Urinary bladder (tissue), 4 donors: Measurements from ENCODE around the gene CHCT1. TPM values are rescaled to one million over a fixed set of nuclear protein-coding genes. Genes with fewer than 3 reads are reported as not detected.
"Not testable (repeated sequence)": the region's sequence is repeated elsewhere in the genome, so short reads cannot be mapped to it uniquely, and the experiment has no call there.

Experiments used
- DNase-seq: peaks from one replicate; pipeline ENCODE4 v3.0.0-alpha.2; 2015; ENCODE audit errors: extremely low spot score
- H3K27ac ChIP-seq: one replicate; pipeline ENCODE4 v1.5.1; 2013; ENCODE audit warnings: low read depth, mild to moderate bottlenecking, moderate library complexity
- H3K36me3 ChIP-seq: one replicate; pipeline ENCODE4 v1.6.1; 2013; ENCODE audit warnings: mild to moderate bottlenecking, moderate library complexity; ENCODE audit not compliant: insufficient read depth
- H3K4me1 ChIP-seq: one replicate; pipeline ENCODE4 v1.6.1; 2013; ENCODE audit warnings: mild to moderate bottlenecking, moderate library complexity; ENCODE audit not compliant: insufficient read depth
- H3K4me3 ChIP-seq: one replicate; pipeline ENCODE4 v1.5.1; 2013; ENCODE audit warnings: low read depth, low read length
- WGBS: extraction: QIAGEN DNeasy Blood & Tissue Kit; methylation state at CpG from one replicate; pipeline ENCODE4 v1.1.7; 2013; 5-methylcytosine and 5-hydroxymethylcytosine counted together
- polyA plus RNA-seq: library from polyadenylated mRNA; stranded (reverse); fragments of 200-250 nt; gene quantifications from one replicate; pipeline ENCODE4 v1.2.3, GENCODE V29; 2013
- total RNA-seq: library from RNA; depleted of rRNA; stranded (reverse); fragments of >200 nt; gene quantifications from one replicate; pipeline ENCODE4 v1.2.3, GENCODE V29; 2014
- donor health status: healthy with polysubstance abuse.
- donor health status: healthy.

Gene CHCT1
- total and polyA plus RNA-seq, 2 donors: 0.09 TPM; not detected in 1

DNA sequence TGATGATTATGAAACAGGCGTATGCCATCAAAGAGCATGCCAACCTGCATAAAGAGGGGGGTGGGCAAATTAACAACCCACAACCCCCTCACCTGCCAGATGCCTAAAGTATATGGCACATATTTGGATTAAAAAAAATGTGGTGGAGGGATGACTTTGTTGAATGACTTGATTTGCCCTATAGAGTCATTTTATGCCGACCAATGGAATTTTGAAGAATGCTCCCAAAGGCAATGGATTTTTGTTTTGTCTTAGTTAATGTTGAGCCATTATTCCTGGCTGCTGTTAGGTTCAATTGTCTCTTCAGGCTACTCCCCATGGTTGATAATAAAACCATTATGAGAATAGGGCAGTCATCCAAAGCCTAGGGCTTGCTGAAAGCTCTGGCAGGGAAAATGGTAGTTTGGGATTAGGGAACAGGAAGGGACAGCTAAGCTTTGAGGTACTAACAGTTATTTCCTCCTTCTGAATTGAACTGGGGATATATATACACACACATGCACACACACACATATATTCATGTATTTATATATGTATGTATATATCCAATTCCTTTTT is 5.8 kb upstream of the CHCT1 start:
- H3K36me3 ChIP-seq: no peaks in the 10 kb centered on the region
- DNase-seq: no peak
- no peaks in the 10 kb centered on the region for H3K4me1 ChIP-seq
- WGBS: 90% methylated on average over 2 of the region's 2 CpGs
- no peak overlapping the region for H3K4me3 ChIP-seq
- H3K27ac ChIP-seq: no peak overlapping the region

DNA sequence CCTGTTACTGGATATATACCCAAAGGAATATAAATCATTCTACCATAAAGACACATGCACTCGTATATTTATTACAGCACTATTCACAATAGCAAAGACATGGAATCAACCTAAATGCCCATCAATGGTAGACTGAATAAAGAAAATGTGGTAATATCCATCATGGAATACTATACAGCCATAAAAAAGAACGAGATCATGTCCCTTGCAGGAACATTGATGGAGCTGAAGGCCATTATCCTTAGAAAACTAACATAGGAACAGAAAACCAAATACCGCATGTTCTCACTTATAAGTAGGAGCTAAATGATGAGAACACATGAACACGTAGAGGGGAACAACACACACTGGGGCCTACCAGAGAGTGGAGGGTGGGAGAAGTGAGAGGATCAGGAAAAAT is 3.3 kb upstream of the CHCT1 start:
- not testable (repeated sequence) for H3K27ac ChIP-seq, H3K4me3 ChIP-seq, H3K36me3 ChIP-seq, DNase-seq, H3K4me1 ChIP-seq
- WGBS: 92% methylated on average over 4 of the region's 4 CpGs

DNA sequence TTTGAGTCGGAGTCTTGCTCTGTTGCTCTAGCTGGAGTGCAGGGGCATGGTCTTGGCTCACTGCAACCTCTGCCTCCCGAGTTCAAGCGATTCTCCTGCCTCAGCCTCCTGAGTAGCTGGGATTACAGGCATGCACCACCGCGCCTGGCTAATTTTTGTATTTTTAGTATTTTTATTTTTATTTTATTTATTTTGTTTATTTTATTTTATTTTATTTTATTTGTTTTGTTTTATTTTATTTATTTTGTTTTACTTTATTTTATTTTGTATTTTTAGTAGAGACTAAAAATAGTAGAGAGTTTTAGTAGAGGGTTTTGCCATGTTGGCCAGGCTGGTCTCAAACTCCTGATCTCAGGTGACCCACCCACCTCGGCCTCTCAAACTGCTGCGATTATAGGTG is 2.4 kb upstream of the CHCT1 start:
- not testable (repeated sequence) for H3K4me1 ChIP-seq, H3K4me3 ChIP-seq, DNase-seq, H3K27ac ChIP-seq, H3K36me3 ChIP-seq
- 97% methylated on average over 7 of the region's 7 CpGs for WGBS

DNA sequence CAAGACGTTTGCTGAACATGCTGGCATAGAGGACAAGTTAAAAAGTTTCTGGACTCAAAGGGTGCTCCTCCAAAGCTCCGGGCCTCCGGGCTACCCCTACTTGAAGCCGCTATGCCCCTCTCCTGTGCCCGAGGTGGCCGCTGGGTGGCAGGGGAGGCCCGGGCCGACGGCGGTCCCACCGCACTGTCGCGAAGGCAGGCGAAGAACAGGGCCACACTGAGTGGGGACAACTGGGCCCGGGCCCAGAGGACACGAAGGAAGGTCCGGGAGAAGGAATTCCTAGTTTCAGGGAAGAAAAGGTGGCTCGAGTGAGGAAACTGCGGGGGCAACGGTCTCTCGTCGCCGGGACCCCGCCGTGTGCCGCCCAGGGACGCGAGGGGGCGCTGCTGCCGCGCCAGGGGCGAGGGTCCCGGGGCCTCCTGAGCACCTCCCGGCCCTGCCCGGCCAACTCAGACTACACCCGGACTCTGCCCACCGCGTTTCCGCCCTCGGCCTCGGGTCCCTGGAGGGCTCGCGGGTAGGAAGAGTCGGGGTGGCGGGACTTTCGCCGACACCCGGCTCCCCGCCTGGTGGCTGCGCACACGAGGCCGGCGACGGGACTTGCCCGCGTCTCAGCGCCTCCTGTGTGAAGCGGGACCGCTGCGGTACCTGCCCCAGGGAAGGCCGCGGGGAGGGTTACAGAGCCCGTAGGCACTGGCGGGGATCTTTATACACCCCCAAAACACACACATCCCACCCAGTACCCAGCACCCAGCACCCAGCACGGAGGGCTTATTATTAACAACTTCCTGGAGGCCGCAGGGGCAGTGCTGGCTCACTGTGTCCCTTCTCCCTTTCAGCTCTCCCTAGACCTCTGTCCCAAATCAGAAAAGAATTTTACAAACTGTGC is 772 bp upstream of the CHCT1 start:
- Histone ChIP-seq H3K4me3 (peak overlapping the region; percentile 42), H3K27ac (no peak overlapping the region), H3K4me1 (no peaks in the 10 kb centered on the region), H3K36me3 (no peaks in the 10 kb centered on the region)
- 2% methylated on average over 66 of the region's 66 CpGs for WGBS
- DNase-seq: no peak

DNA sequence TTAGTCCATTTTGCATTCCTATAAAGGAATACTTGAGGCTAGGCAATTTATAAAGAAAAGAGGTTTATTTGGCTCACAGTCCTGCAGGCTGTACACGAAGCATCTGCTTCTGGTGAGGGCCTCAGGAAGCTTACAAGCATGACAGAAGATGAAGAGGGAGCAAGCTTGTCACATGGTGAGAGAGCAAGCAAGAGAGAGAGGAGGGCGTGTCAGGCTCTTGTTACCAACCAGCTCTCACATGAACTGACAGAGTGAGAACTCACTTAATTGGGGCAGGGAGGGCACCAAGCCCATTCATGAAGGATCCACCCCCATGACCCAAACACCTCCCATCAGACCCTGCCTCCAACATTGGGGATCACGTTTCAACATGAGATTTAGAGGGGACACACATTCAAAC is 1.6 kb downstream of the CHCT1 start:
- 83% methylated on average over 3 of the region's 3 CpGs for WGBS

DNA sequence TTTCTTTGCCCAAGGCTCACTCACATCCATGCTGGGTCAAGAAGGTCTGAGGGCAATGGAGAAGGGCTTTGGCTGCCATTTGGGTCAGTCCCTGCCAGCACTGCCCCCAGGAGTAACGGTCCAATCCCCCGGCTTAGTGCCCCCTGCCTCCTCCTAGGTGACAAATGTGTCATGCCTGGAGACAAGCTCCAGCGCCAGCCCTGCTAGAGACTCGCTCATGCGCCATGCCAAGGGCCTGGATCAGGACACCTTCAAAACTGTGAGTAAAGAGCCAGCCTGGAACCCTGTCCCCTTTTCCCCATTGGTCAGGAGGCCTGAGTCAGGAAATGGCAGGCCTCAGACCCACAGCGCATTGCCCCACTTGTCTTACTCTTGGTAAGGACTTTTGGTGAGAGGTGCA is 3.3 kb downstream of the CHCT1 start:
- DNase-seq: no peak
- H3K27ac ChIP-seq: no peak overlapping the region
- H3K36me3 ChIP-seq: no peaks in the 10 kb centered on the region
- WGBS: 86% methylated on average over 6 of the region's 6 CpGs
- no peaks in the 10 kb centered on the region for H3K4me1 ChIP-seq
- H3K4me3 ChIP-seq: no peak overlapping the region

More for the DNA sequence above, 1.6 kb downstream of the CHCT1 start:
- Histone ChIP-seq H3K4me3 (no peak overlapping the region), H3K27ac (no peak overlapping the region), H3K4me1 (no peaks in the 10 kb centered on the region), H3K36me3 (no peaks in the 10 kb centered on the region)
- no peak for DNase-seq

DNA sequence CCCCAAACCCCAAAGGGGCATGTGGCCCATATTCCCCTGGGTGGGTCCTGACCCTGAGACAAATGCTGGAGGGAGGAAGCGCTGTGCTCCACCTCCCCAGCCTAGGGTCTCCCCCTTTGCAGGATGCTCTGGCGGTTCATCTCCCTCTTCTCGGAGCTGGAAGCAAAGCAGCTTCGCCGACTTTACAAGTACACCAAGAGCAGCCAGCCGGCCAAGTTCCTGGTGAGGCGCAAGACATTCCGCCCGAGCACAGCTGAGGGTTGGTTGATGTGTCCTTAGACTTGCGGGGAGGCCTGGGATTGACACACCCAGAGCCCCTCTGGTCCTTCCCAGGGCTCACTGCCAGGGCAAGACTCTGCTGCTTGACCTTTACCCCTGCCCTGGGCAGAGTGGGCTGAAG is 4.3 kb downstream of the CHCT1 start:
- Histone ChIP-seq H3K27ac (no peak overlapping the region), H3K4me1 (no peaks in the 10 kb centered on the region), H3K36me3 (no peaks in the 10 kb centered on the region), H3K4me3 (no peak overlapping the region)
- 80% methylated on average over 10 of the region's 10 CpGs for WGBS
- no peak for DNase-seq

DNA sequence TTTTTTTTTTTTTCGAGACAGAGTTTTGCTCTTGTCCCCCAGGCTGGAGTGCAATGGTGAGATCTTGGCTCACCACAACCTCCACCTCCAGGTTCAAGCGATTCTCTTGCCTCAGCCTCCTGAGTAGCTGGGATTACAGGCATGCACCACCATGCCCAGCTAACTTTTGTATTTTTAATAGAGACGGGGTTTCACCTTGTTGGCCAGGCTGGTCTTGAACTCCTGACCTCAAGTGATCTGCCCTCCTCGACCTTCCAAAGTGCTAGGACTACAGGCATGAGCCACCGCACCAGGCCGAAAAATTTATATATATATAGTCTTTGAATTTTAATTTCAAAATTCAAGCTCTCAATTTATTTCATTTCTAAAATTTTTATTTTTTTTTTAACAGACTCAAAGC is 6.2 kb downstream of the CHCT1 start:
- 76% methylated on average over 6 of the region's 6 CpGs for WGBS
- not testable (repeated sequence) for H3K27ac ChIP-seq, DNase-seq, H3K4me1 ChIP-seq, H3K36me3 ChIP-seq, H3K4me3 ChIP-seq

DNA sequence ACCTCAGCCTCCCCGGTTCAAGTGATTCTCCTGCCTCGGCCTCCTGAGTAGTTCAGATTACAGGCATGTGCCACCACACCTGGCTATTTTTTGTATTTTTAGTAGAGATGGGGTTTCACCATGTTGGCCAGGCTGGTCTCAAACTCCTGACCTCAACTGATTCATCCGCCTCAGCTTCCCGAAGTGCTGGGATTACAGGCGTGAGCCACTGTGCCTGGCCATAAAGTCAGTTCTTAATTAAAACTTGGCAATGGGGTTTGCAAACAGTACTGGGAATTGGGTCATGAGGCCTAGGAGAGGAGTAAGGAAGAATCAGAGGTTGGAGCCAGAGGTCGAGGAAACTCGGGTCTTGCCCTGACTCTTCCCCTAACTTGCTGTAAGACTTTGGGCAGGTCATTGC is 8.3 kb downstream of the CHCT1 start:
- H3K4me1 ChIP-seq, H3K36me3 ChIP-seq, H3K27ac ChIP-seq, DNase-seq, H3K4me3 ChIP-seq: not testable (repeated sequence)
- 86% methylated on average over 7 of the region's 7 CpGs for WGBS

DNA sequence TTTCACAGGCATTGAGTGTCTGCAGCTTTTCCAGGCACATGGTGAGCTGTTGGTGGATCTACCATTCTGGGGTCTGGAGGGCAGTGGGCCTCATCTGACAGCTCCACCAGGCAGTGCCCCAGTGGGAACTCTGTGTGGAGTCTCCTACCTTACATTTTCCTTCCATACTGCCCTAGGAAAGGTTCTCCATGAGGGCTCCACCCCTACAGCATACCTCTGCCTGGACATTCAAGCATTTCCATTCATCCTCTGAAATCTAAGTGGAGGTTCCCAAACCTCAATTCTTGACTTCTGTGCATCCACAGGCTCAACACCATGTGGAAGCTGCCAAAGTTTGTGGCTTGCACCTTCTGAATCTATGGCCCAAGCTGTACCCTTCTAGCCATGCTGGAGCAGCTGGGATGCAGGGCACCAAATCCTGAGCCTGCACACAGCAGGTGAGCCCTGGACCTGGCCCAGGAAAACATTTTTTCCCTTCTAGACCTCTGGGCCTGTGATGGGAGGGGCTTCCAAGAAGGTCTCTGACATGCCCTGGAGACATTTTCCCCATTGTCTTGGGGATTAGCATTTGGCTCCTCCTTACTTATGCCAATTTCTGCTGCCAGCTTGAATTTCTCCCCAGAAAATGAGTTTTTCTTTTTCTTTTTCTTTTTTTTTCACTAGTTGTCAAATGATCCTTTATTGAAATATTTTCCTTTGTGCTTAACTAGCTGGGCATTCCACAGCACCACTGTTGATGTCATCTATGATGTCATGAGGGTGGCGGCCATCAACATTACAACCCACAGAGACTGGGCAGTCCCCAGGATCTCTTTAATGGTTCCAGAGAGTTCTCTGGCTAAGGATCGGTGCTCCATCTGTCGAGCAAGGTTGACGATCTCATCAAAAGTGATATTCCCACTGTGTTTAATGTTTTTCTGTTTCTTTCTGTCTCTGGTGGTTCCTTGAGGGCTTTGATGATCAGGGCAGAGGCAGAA is 11.0 kb downstream of the CHCT1 start:
- H3K4me3 ChIP-seq, H3K36me3 ChIP-seq, H3K27ac ChIP-seq, H3K4me1 ChIP-seq, DNase-seq: not testable (repeated sequence)
- WGBS: 92% methylated on average over 4 of the region's 4 CpGs

DNA sequence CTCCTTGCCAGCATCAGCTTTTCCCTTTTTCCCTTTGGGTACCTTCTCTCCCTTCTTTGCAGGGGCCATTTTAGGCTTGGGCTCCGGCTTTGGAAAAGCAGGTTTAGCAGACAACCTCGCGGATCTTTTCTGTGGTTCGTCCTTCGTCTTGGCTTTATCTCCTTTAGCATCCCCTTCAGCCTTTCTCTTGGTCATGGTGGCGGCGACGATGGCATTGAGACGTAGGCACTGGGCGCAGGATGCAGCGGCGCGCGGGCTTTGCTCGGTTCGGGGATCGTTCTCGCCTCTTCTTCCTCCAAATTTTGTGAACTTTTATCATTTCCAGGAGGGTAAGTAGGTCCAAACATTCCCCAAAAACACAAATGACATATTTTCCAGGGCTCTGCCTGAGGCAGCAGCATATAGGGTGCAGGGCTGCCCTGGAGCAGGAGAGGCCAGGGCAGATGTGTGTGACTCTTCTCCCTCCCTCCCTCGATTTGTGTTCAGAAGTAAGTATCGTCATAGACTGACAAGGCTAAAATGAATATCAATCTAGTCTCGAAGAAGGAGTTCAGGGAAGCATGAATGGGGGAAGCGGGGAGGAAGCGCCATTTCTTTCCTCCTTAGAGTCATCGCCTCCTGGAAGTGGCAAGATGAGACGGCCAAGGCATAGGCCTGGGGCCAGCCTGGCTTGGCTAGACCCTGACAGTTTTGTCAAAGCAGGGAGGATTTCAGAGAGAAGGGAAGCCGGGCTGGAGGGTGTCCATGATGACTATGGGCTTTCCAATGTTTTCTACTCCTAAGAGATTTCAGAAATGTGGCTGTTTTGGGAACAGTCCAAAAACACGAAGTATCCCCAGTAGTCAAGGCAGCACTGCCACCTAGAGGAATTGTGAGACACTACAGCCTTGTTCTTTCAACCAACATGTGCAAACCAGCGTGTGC is 13.2 kb downstream of the CHCT1 start:
- DNase-seq: peak; percentile 82
- H3K27ac ChIP-seq: no peak overlapping the region
- H3K4me3 ChIP-seq: no peak overlapping the region
- 72% methylated on average over 28 of the region's 28 CpGs for WGBS
- no peaks in the 10 kb centered on the region for H3K36me3 ChIP-seq
- no peaks in the 10 kb centered on the region for H3K4me1 ChIP-seq

DNA sequence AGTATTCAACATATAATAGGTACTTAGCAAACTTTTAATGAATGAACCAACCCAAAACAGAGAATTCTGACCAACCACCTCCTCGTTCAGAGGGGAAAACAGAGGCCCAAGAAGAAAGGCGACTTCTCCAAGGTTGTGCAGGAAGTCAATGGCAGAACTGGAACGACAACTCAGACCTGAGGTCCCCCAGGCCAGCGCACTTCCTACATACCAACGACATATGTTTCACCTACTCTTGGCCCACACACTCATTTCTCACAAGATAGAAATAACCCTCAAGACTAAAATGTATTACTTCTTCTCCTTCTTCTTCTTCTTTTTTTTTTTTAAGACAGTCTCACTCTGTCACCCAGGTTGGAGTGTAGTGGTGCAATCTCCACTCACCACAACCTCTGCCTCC is 14.4 kb downstream of the CHCT1 start:
- no peaks in the 10 kb centered on the region for H3K36me3 ChIP-seq

DNA sequence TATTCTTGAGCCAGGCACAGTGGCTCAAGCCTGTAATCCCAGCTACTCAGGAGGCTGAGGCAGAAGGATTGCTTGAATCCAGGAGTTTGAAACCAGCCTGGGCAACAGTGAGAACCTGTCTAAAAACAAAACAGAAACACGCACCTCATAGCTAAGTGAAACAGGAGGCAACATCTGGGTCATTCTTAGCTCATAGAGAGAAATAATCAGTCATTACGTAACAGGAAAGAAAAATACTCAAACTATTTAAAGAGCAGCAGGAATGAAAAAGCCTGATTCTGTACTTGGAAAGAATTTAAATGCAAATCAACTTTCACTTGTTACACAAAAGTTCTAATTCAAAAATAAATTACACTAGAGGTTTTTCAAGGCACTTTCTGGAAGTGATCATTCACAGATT is 17.2 kb downstream of the CHCT1 start:
- Histone ChIP-seq H3K27ac (no peak overlapping the region), H3K4me1 (no peaks in the 10 kb centered on the region), H3K36me3 (no peaks in the 10 kb centered on the region), H3K4me3 (no peak overlapping the region)
- WGBS: 24% methylated on average over 2 of the region's 2 CpGs
- DNase-seq: no peak

More for the DNA sequence above, 14.4 kb downstream of the CHCT1 start:
- no peak overlapping the region for H3K4me3 ChIP-seq
- H3K27ac ChIP-seq: no peak overlapping the region
- no peak for DNase-seq
- 67% methylated on average over 5 of the region's 5 CpGs for WGBS
- H3K4me1 ChIP-seq: no peaks in the 10 kb centered on the region
